Neural cell (in vitro differentiated cells): ENCODE results near the gene PVALEF. TPM values are rescaled to one million over a fixed set of nuclear protein-coding genes. Genes with fewer than 3 reads are reported as not detected.

Experiments used
- H2AFZ ChIP-seq: fragments of 200-600, 300-800 bp; sonication (generic), shearing (Covaris generic); 2 replicates; pipeline ENCODE4 v1.6.0; 2014; ENCODE audit warnings: low read depth, mild to moderate bottlenecking, antibody characterized with exemption, low read length, moderate library complexity
- H3F3A ChIP-seq: fragments of 200-600 bp; shearing (Covaris generic); 2 replicates; pipeline ENCODE4 v1.6.1; 2016; ENCODE audit warnings: mild to moderate bottlenecking, moderate library complexity, mixed read lengths, antibody characterized with exemption, low read length; ENCODE audit not compliant: insufficient read depth, poor library complexity, severe bottlenecking
- H3K27ac ChIP-seq: fragments of 200-600, 300-800 bp; sonication (generic), shearing (Covaris generic); 2 replicates; pipeline ENCODE4 v1.5.1; 2014; ENCODE audit warnings: mild to moderate bottlenecking, low read length, moderate library complexity
- H3K27me3 ChIP-seq: fragments of 300-800, 200-600 bp; sonication (generic), shearing (Covaris generic); 2 replicates; pipeline ENCODE4 v1.6.0; 2014; ENCODE audit warnings: mild to moderate bottlenecking, low read depth, low read length, moderate library complexity; ENCODE audit not compliant: insufficient read depth
- H3K36me3 ChIP-seq: fragments of 300-800, 200-600 bp; sonication (generic), shearing (Covaris generic); 2 replicates; pipeline ENCODE4 v1.5.1; 2014; ENCODE audit warnings: mild to moderate bottlenecking, antibody characterized with exemption, low read length, moderate library complexity; ENCODE audit not compliant: insufficient read depth
- H3K4me2 ChIP-seq: fragments of 300-800, 200-600 bp; sonication (generic), shearing (Covaris generic); 2 replicates; pipeline ENCODE4 v1.6.0; 2014; ENCODE audit warnings: mild to moderate bottlenecking, low read length
- H3K4me3 ChIP-seq: fragments of 300-800, 200-600 bp; sonication (generic), shearing (Covaris generic); 2 replicates; pipeline ENCODE4 v1.5.1; 2014; ENCODE audit warnings: mild to moderate bottlenecking, low read length, moderate library complexity
- H3K79me2 ChIP-seq: fragments of 200-600 bp; shearing (Covaris generic); replicated peaks from 2 replicates; pipeline ENCODE4 v1.6.0; 2014; ENCODE audit warnings: mild to moderate bottlenecking, low read length, moderate library complexity; ENCODE audit not compliant: insufficient read depth
- H3K9ac ChIP-seq: fragments of 300-800, 200-600 bp; sonication (generic), shearing (Covaris generic); 2 replicates; pipeline ENCODE4 v1.6.1; 2016; ENCODE audit warnings: mild to moderate bottlenecking, low read length, mixed read lengths
- H3K9me2 ChIP-seq: fragments of 200-600 bp; shearing (Covaris generic); 2 replicates; pipeline ENCODE4 v1.6.1; 2016; ENCODE audit warnings: mild to moderate bottlenecking, low read length, mixed read lengths; ENCODE audit not compliant: insufficient read depth
- H3K9me3 ChIP-seq: fragments of 200-600, 300-800 bp; sonication (generic), shearing (Covaris generic); 2 replicates; pipeline ENCODE4 v1.6.1; 2016; ENCODE audit warnings: mild to moderate bottlenecking, mixed run types, low read length, moderate library complexity, mixed read lengths
- H4K20me1 ChIP-seq: fragments of 200-600 bp; shearing (Covaris generic); 2 replicates; pipeline ENCODE4 v1.6.1; 2016; ENCODE audit warnings: mild to moderate bottlenecking, mixed run types; ENCODE audit not compliant: insufficient read depth
- EP300 ChIP-seq: fragments of 450-650 bp; conservative IDR thresholded peaks from 2 replicates; pipeline ENCODE4 v1.6.1; 2014; ENCODE audit warnings: antibody characterized with exemption, mild to moderate bottlenecking, moderate library complexity; ENCODE audit not compliant: poor library complexity, severe bottlenecking
- EZH2 ChIP-seq: fragments of 200-600, 300-800 bp; shearing (Covaris generic), sonication (generic); IDR thresholded peaks from 2 replicates; pipeline ENCODE4 v1.6.1; 2014; ENCODE audit warnings: antibody characterized with exemption, low read length, borderline replicate concordance, mild to moderate bottlenecking; ENCODE audit not compliant: insufficient read depth, poor library complexity, severe bottlenecking
- MXI1 ChIP-seq: fragments of 450-650 bp; conservative IDR thresholded peaks from 2 replicates; pipeline ENCODE4 v1.6.1; 2014; ENCODE audit warnings: antibody characterized with exemption, mild to moderate bottlenecking; ENCODE audit not compliant: poor library complexity, severe bottlenecking
- POLR2AphosphoS5 ChIP-seq: IDR thresholded peaks from 2 replicates; pipeline ENCODE4 v1.6.1; 2012
- RAD21 ChIP-seq: fragments of 450-650 bp; conservative IDR thresholded peaks from 2 replicates; pipeline ENCODE4 v1.6.1; 2014; ENCODE audit warnings: antibody characterized with exemption, mild to moderate bottlenecking, moderate library complexity
- SMC3 ChIP-seq: fragments of 450-650 bp; conservative IDR thresholded peaks from 2 replicates; pipeline ENCODE4 v1.6.1; 2014; ENCODE audit warnings: antibody characterized with exemption, mild to moderate bottlenecking, moderate library complexity; ENCODE audit not compliant: poor library complexity
- TAF1 ChIP-seq: IDR thresholded peaks from 2 replicates; pipeline ENCODE4 v1.6.1; 2012; ENCODE audit warnings: low read depth
- polyA plus RNA-seq: library from polyadenylated mRNA; depleted of rRNA; stranded (reverse); fragments of >200 nt; gene quantifications from 2 replicates; pipeline ENCODE4 v1.2.3, GENCODE V29; 2014
- TF ChIP-seq, protein P1 (sequence below): fragments of 450-650 bp; IDR thresholded peaks from 2 replicates; pipeline ENCODE4 v1.5.1; 2014; ENCODE audit warnings: antibody characterized with exemption, mild to moderate bottlenecking, moderate library complexity; ENCODE audit not compliant: poor library complexity, severe bottlenecking
- TF ChIP-seq, protein P2 (sequence below): IDR thresholded peaks from 2 replicates; pipeline ENCODE4 v1.6.1; 2012; ENCODE audit warnings: borderline replicate concordance

The PVALEF gene
- polyA plus RNA-seq, 1 donor from 2014 or later: not detected

DNA sequence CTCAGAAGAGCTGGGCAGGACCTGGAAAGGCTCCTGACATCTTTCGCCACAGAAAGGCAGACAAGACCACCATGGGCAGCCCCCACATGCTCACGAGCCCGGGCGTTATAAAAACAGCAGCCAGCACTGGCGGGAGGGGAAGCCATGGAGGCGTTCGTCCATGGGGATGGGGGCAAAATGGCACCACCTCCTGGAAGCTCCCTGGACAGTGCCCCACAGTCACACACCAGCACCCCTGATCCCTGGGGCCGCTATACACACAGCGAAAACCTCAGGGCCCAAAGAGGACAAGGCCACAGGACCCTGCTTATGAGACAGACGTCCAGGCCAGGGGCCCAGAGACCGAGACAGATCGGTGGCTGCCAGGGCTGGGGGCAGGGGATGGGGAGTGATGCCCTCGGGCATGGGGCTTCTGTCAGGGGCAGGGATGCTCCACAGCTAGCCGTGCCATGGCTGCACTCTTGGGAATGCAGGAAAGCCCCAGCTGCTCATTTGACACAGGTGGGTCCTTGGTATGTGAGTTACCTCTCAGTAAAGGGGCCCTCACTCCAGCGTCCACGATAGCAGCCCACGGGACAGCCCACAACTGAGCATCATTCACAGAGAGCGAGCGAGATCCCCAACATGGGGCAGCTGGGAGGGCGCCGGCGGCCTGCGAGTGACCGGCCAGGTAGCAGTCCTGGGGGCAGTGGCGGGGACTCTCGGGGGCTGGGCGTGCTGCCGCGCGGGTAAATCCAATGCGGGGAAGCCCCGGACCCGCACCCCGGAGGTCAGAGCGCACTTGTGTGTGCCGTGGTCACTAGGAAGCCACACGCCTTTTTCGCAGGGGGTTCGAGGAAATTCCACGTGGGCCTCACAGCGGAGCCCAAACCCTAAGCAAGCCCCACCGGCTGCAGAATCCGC is 6.4 kb upstream of the PVALEF start:
- Histone ChIP-seq H2AFZ (no peak overlapping the region), H3K36me3 (no peaks in the 10 kb centered on the region), H3K4me2 (no peak overlapping the region), H3K79me2 (no peaks in the 10 kb centered on the region), H3K4me3 (no peak overlapping the region), H3K27me3 (no peaks in the 10 kb centered on the region), H4K20me1 (no peaks in the 10 kb centered on the region), H3F3A (no peaks in the 10 kb centered on the region), H3K9me3 (no peaks in the 10 kb centered on the region), H3K27ac (no peak overlapping the region), H3K9me2 (no peaks in the 10 kb centered on the region), H3K9ac (no peak overlapping the region)
- TF ChIP-seq SMC3: no peak
- no peak for TF ChIP-seq EP300
- TF ChIP-seq, protein P1, sequence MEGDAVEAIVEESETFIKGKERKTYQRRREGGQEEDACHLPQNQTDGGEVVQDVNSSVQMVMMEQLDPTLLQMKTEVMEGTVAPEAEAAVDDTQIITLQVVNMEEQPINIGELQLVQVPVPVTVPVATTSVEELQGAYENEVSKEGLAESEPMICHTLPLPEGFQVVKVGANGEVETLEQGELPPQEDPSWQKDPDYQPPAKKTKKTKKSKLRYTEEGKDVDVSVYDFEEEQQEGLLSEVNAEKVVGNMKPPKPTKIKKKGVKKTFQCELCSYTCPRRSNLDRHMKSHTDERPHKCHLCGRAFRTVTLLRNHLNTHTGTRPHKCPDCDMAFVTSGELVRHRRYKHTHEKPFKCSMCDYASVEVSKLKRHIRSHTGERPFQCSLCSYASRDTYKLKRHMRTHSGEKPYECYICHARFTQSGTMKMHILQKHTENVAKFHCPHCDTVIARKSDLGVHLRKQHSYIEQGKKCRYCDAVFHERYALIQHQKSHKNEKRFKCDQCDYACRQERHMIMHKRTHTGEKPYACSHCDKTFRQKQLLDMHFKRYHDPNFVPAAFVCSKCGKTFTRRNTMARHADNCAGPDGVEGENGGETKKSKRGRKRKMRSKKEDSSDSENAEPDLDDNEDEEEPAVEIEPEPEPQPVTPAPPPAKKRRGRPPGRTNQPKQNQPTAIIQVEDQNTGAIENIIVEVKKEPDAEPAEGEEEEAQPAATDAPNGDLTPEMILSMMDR: no peak
- TF ChIP-seq, protein P2, sequence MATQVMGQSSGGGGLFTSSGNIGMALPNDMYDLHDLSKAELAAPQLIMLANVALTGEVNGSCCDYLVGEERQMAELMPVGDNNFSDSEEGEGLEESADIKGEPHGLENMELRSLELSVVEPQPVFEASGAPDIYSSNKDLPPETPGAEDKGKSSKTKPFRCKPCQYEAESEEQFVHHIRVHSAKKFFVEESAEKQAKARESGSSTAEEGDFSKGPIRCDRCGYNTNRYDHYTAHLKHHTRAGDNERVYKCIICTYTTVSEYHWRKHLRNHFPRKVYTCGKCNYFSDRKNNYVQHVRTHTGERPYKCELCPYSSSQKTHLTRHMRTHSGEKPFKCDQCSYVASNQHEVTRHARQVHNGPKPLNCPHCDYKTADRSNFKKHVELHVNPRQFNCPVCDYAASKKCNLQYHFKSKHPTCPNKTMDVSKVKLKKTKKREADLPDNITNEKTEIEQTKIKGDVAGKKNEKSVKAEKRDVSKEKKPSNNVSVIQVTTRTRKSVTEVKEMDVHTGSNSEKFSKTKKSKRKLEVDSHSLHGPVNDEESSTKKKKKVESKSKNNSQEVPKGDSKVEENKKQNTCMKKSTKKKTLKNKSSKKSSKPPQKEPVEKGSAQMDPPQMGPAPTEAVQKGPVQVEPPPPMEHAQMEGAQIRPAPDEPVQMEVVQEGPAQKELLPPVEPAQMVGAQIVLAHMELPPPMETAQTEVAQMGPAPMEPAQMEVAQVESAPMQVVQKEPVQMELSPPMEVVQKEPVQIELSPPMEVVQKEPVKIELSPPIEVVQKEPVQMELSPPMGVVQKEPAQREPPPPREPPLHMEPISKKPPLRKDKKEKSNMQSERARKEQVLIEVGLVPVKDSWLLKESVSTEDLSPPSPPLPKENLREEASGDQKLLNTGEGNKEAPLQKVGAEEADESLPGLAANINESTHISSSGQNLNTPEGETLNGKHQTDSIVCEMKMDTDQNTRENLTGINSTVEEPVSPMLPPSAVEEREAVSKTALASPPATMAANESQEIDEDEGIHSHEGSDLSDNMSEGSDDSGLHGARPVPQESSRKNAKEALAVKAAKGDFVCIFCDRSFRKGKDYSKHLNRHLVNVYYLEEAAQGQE: no peak
- no peak for TF ChIP-seq TAF1
- no peak for TF ChIP-seq MXI1
- TF ChIP-seq EZH2: no peak
- no peak for TF ChIP-seq POLR2AphosphoS5
- TF ChIP-seq RAD21: no peak

GRCh38 chr17:81159611-81160265 is 5.6 kb upstream of the PVALEF start:
- no peak overlapping the region for H3K4me3 ChIP-seq
- TF ChIP-seq EP300 (no peak), SMC3 (no peak), EZH2 (no peak), TAF1 (no peak), RAD21 (no peak), MXI1 (no peak), POLR2AphosphoS5 (no peak)
- TF ChIP-seq, protein P1: no peak
- TF ChIP-seq, protein P2: no peak
- no peaks in the 10 kb centered on the region for H3K79me2 ChIP-seq
- H3F3A ChIP-seq: no peaks in the 10 kb centered on the region
- no peak overlapping the region for H2AFZ ChIP-seq
- H4K20me1 ChIP-seq: no peaks in the 10 kb centered on the region
- H3K27me3 ChIP-seq: no peaks in the 10 kb centered on the region
- no peaks in the 10 kb centered on the region for H3K36me3 ChIP-seq
- no peaks in the 10 kb centered on the region for H3K9me2 ChIP-seq
- no peak overlapping the region for H3K27ac ChIP-seq
- no peaks in the 10 kb centered on the region for H3K9me3 ChIP-seq
- no peak overlapping the region for H3K4me2 ChIP-seq
- H3K9ac ChIP-seq: no peak overlapping the region
